Measurements from ENCODE around the gene KLHDC10. TPM values are rescaled to one million over a fixed set of nuclear protein-coding genes. Genes with fewer than 3 reads are reported as not detected.
A peak's percentile ranks its signal among the peaks of the same experiment; 100 is the strongest.

The KLHDC10 gene
- polyA plus RNA-seq, 1 donor from 2014 or later: 59.1 TPM

- Histone ChIP-seq H3K27ac (ENCODE audit: low read length) (peak overlapping the region; percentile 87), H3K79me2 (replicated peaks; ENCODE audit: insufficient read depth, low read length) (peaks cover 64% of the 10 kb centered on the region), H3F3A (ENCODE audit: insufficient read depth, low read length, poor library complexity, severe bottlenecking) (no peaks in the 10 kb centered on the region), H3K4me3 (ENCODE audit: low read length) (peak overlapping the region; percentile 77), H3K9me3 (ENCODE audit: low read length) (no peaks in the 10 kb centered on the region), H2AFZ (ENCODE audit: low read depth, low read length) (no peak overlapping the region), H3K9me2 (ENCODE audit: insufficient read depth, low read length) (no peaks in the 10 kb centered on the region), H3K36me3 (ENCODE audit: insufficient read depth, low read length) (no peaks in the 10 kb centered on the region), H3K27me3 (ENCODE audit: insufficient read depth, low read depth, low read length) (no peaks in the 10 kb centered on the region), H3K4me2 (ENCODE audit: low read length) (peak overlapping the region; percentile 96), H4K20me1 (ENCODE audit: insufficient read depth) (no peaks in the 10 kb centered on the region), H3K9ac (ENCODE audit: low read length) (peak overlapping the region; percentile 86)
- TF ChIP-seq MXI1 (conservative IDR thresholded peaks at IDR 0.05; ENCODE audit: poor library complexity, severe bottlenecking): peak; percentile 39
- no peak for TF ChIP-seq TAF1 (IDR thresholded peaks at IDR 0.05; ENCODE audit: low read depth)
- peak; percentile 99 for TF ChIP-seq RAD21 (conservative IDR thresholded peaks at IDR 0.05)
- no peak for TF ChIP-seq REST (IDR thresholded peaks at IDR 0.05; ENCODE audit: borderline replicate concordance)
- TF ChIP-seq POLR2AphosphoS5 (IDR thresholded peaks at IDR 0.05): no peak
- TF ChIP-seq EZH2 (IDR thresholded peaks at IDR 0.05; ENCODE audit: borderline replicate concordance, insufficient read depth, low read length, poor library complexity, severe bottlenecking): no peak
- peak; percentile 95 for TF ChIP-seq CTCF (IDR thresholded peaks at IDR 0.05; ENCODE audit: poor library complexity, severe bottlenecking)
- peak; percentile 98 for TF ChIP-seq SMC3 (conservative IDR thresholded peaks at IDR 0.05; ENCODE audit: poor library complexity)
- TF ChIP-seq EP300 (conservative IDR thresholded peaks at IDR 0.05; ENCODE audit: poor library complexity, severe bottlenecking): no peak
Observed at GRCh38 chr7:130071701-130072622, 1.6 kb downstream of the KLHDC10 start.

DNA sequence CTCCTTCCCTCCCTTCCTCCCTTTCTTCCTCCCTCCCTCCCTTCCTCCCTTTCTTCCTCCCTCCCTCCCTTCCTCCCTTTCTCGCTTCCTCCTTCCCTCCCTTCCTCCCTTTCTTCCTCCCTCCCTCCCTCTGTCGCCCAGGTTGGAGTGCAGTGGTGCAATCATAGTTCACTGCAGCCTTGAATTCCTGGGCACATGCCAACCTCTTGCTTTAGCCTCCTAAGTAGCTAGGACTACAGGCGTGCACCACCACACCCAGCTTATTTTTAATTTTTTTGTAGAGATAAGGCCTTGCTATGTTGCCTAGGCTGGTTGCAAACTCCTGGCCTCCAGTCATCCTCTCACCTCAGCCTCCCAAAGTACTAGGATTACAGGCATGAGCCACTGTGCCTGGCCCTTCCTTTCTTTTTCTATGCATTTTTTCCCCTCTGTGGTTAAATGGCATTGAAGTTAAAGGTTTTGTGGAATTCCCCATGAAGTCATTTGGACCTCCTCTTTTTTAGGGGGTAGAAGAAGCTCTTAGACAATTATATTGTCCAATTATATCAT lies 9.6 kb downstream of the KLHDC10 start:
- TF ChIP-seq CTCF (IDR thresholded peaks at IDR 0.05; ENCODE audit: poor library complexity, severe bottlenecking): no peak
- TF ChIP-seq SMC3 (conservative IDR thresholded peaks at IDR 0.05; ENCODE audit: poor library complexity): no peak
- TF ChIP-seq RAD21 (conservative IDR thresholded peaks at IDR 0.05): no peak
- no peak for TF ChIP-seq MXI1 (conservative IDR thresholded peaks at IDR 0.05; ENCODE audit: poor library complexity, severe bottlenecking)
- no peak for TF ChIP-seq EP300 (conservative IDR thresholded peaks at IDR 0.05; ENCODE audit: poor library complexity, severe bottlenecking)
- TF ChIP-seq TAF1 (IDR thresholded peaks at IDR 0.05; ENCODE audit: low read depth): no peak
- no peak for TF ChIP-seq REST (IDR thresholded peaks at IDR 0.05; ENCODE audit: borderline replicate concordance)
- no peak for TF ChIP-seq POLR2AphosphoS5 (IDR thresholded peaks at IDR 0.05)
- no peak for TF ChIP-seq EZH2 (IDR thresholded peaks at IDR 0.05; ENCODE audit: borderline replicate concordance, insufficient read depth, low read length, poor library complexity, severe bottlenecking)
- no peaks in the 10 kb centered on the region for H3F3A ChIP-seq (ENCODE audit: insufficient read depth, low read length, poor library complexity, severe bottlenecking)
- peaks cover 3% of the 10 kb centered on the region for H4K20me1 ChIP-seq (ENCODE audit: insufficient read depth)
- no peaks in the 10 kb centered on the region for H3K9me3 ChIP-seq (ENCODE audit: low read length)
- H3K4me2 ChIP-seq (ENCODE audit: low read length): no peak overlapping the region
- H2AFZ ChIP-seq (ENCODE audit: low read depth, low read length): no peak overlapping the region
- no peak overlapping the region for H3K9ac ChIP-seq (ENCODE audit: low read length)
- no peaks in the 10 kb centered on the region for H3K36me3 ChIP-seq (ENCODE audit: insufficient read depth, low read length)
- H3K27ac ChIP-seq (ENCODE audit: low read length): no peak overlapping the region
- no peak overlapping the region for H3K4me3 ChIP-seq (ENCODE audit: low read length)
- no peaks in the 10 kb centered on the region for H3K9me2 ChIP-seq (ENCODE audit: insufficient read depth, low read length)
- H3K79me2 ChIP-seq (replicated peaks; ENCODE audit: insufficient read depth, low read length): peaks cover 66% of the 10 kb centered on the region
- no peaks in the 10 kb centered on the region for H3K27me3 ChIP-seq (ENCODE audit: insufficient read depth, low read depth, low read length)
